Esophagus muscularis mucosa (tissue), 4 donors: ENCODE data around the gene NDUFB3.

Source experiments
- EP300 ChIP-seq: sonication (generic); formaldehyde crosslinking; IDR thresholded peaks from one replicate; pipeline ENCODE4 v1.6.1; 2017; ENCODE audit warnings: antibody characterized with exemption
- POLR2A ChIP-seq: fragments of 450-650 bp; IDR thresholded peaks from one replicate; pipeline ENCODE4 v1.6.1; 2017; ENCODE audit warnings: antibody characterized with exemption, moderate library complexity, mild to moderate bottlenecking, low read depth
- POLR2AphosphoS5 ChIP-seq, 2 donors: sonication (generic); formaldehyde crosslinking; IDR thresholded peaks; one replicate each; pipeline ENCODE4 v1.6.1; 2017; ENCODE audit warnings: antibody characterized with exemption in 2 of 2
- TF ChIP-seq, protein P1 (sequence below), 3 experiments: fragments of 200-600 bp in 2 of 3; fragments of 450-650 bp in 1 of 3; sonication (generic) in 2 of 3; IDR thresholded peaks; one replicate each; pipeline ENCODE4 v1.5.1; 2017 to 2019; ENCODE audit warnings: antibody characterized with exemption in 3 of 3, mild to moderate bottlenecking in 2 of 3, moderate library complexity in 1 of 3

- TF ChIP-seq, protein P1, sequence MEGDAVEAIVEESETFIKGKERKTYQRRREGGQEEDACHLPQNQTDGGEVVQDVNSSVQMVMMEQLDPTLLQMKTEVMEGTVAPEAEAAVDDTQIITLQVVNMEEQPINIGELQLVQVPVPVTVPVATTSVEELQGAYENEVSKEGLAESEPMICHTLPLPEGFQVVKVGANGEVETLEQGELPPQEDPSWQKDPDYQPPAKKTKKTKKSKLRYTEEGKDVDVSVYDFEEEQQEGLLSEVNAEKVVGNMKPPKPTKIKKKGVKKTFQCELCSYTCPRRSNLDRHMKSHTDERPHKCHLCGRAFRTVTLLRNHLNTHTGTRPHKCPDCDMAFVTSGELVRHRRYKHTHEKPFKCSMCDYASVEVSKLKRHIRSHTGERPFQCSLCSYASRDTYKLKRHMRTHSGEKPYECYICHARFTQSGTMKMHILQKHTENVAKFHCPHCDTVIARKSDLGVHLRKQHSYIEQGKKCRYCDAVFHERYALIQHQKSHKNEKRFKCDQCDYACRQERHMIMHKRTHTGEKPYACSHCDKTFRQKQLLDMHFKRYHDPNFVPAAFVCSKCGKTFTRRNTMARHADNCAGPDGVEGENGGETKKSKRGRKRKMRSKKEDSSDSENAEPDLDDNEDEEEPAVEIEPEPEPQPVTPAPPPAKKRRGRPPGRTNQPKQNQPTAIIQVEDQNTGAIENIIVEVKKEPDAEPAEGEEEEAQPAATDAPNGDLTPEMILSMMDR (IDR thresholded peaks at IDR 0.05): no peak
- TF ChIP-seq POLR2AphosphoS5 (IDR thresholded peaks at IDR 0.05) (no peak), POLR2A (no peak), EP300 (no peak)
Measured at GRCh38 chr2:201064797-201065329, 6.9 kb upstream of the NDUFB3 start.
